Dermis blood vessel endothelial cell (primary cell): ENCODE data around the gene SIRPG. TPM values are rescaled to one million over a fixed set of nuclear protein-coding genes. Genes with fewer than 3 reads are reported as not detected.

Source experiments
- DNase-seq: peaks from one replicate; pipeline ENCODE4 v3.0.0; 2010
- total RNA-seq: library from RNA; depleted of rRNA; stranded (reverse); fragments of >200 nt; gene quantifications from 2 replicates; pipeline ENCODE4 v1.2.3, GENCODE V29; 2014

SIRPG gene
- total RNA-seq, 1 donor from 2014 or later: not detected

- DNase-seq: no peak
Observed at GRCh38 chr20:1588533-1589460, 68.8 kb downstream of the SIRPG start.

- no peak for DNase-seq
Observed at GRCh38 chr20:1587781-1588532, 69.6 kb downstream of the SIRPG start.

- DNase-seq: no peak
Observed at GRCh38 chr20:1579488-1579887, 78.1 kb downstream of the SIRPG start.

Other genes with a start within 250 kb of the SIRPG start
- gene NSFL1C, start 190.9 kb downstream of the SIRPG start, total RNA-seq: 28.8 and 39.6 TPM in 2 replicates
- gene SIRPB2, start 166.4 kb downstream of the SIRPG start, total RNA-seq: 0.51 and 1.3 TPM in 2 replicates
- not detected in 2 replicates for gene SIRPD, start 100.1 kb downstream of the SIRPG start, total RNA-seq
- 0.17 and 4.0 TPM in 2 replicates for gene SIRPB1, start 37.8 kb downstream of the SIRPG start, total RNA-seq
- gene SIRPA, start 237.6 kb upstream of the SIRPG start, total RNA-seq: 35.2 and 55.2 TPM in 2 replicates